NCI-H2081 (cell line): Measurements from ENCODE around the gene CABP7.
A peak's percentile ranks its signal among the peaks of the same experiment; 100 is the strongest.

Experiments used
- DNase-seq, 2 experiments: peaks; one replicate each; lab custom pipeline; 2025; lab: John Stamatoyannopoulos, UW

The CABP7 gene

DNA sequence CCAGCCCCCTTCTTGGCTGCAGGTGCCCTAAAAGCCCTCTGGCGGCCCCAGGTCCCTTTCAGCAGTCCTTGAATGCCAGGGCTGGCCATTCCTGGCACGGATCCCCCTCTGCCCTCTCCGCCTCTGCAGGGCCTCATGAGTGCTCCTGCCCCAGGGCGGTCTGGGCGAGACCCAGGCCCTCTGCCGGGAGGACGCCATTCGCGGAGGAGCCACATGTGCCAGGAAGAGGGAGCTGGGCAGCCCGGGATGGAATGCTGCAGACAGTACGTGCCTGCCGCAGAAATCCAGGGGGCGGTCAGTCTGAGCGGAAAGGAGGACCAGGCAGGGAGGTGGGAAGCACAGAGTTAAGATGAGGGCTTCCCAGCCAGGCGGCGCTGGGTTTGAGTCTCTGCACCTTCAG is 2.8 kb downstream of the CABP7 start:
- DNase-seq, result no peak

DNA sequence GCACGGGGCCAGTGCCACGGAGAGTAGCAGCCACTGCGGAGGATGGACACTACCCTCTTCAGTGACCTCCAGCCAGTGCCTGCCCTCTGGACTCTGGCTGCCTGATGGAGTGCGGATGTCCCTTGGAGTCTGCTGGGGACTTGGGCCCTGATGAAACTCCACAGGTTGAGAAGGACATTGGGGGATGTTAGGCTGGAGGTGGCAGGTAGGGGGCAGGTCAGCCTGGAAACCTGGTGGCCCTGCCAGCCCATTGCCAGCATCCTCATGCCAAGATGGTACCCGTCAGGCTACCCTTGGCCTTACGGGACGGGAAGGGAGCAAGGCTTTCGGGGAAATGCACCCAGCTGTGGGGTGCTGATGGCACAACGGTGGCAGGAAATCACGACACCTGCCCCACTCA is 4.0 kb downstream of the CABP7 start:
- no peak for DNase-seq

DNA sequence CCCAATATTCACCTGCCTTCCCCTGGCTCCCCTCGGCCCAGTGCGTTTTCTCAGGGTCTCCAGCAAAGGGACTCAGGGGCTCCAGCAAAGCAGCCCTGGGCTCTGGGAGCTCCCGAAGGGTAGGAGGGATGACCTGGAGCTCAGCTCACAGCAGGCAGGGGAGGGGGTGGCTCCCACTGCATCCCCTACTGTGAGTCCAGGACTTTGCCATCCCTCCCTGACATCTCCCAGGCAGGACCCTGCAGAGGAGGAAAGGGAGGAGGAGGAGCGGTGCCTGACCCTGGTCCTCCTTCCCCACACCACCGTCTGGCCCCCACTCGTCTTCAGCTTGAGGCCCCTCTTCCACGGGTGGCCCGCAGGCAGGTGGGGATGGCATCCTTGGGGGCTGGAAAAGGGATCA is 5.0 kb downstream of the CABP7 start:
- DNase-seq, result no peak

- DNase-seq, result no peak
Measured at GRCh38 chr22:29726106-29726505, 6.3 kb downstream of the CABP7 start.

- DNase-seq, result no peak
Measured at GRCh38 chr22:29726512-29727130, 6.8 kb downstream of the CABP7 start.

GRCh38 chr22:29727131-29727523 is 7.3 kb downstream of the CABP7 start:
- DNase-seq, result no peak

DNA sequence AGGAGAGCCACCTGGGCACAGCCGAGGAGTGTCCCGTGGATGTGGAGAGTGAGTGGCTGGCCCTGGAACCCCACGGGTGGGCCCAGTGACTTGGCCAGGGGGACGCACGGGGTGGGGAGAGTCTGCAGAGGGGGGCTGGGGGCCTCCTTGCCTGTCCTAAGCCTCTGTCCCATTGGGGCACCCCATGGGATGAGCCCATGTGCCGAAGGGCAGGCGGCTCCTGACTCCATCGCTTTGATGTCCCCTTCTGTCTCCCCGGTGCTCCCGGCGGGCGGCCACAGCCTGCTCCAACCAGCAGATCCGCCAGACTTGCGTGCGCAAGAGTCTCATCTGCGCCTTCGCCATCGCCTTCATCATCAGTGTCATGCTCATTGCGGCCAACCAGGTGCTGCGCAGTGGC is 9.4 kb downstream of the CABP7 start:
- DNase-seq, result no peak

DNA sequence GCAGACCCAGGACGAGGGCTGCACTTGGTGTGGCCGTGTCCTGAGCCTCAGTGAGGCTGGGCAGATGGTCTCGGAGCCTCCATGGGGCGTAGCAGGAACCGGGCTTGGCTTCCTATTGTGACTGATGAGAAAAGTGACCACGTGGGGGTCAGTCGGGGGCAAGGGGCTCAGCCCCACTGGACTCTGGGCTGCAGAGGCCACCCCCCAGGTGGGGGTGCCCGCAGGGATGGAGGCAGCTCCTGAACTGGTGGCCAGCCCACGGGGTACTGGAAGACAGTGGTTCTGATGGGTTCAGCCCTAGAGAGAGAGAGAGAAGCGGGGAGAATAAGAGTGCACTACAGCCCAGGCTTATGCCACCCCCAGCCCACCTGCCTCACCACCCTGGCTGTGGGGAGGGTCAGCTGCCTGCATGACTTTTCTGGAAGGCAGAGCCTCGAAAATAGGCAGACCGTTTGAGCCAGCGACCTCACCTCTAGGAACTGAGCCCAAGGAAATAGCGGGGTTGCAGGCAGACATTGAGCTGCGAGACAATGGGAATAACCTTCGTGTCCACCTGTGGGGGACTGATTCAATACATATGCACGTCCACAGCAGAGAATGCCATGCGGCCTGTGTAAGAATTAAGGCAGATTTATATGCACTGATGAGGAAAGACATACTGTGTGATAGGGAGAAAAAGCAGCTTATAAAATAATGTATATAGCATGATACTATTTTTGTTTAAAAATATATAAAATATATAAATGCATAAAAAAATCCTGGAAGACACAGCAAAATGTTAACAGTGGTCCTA is 11.5 kb downstream of the CABP7 start:
- DNase-seq, result no peak

DNA sequence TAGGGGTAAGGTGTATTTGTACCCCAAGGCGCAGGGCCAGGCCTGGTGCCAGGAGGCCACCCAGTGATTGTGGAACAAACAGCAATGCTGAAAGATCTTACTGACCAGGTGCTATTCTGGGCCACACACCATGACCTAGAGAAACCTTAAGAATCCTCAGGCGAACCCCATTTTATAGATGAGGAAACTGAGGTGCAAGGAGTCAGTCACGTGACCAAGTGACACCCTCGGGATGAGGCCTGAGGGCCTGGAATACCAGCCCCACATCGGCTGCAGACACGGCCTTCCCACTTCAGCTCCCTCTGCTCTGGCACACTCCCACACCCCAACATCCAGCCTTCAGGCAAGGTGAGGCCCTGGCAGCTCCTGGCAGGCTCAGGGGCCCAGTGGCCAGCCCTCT is 13.1 kb downstream of the CABP7 start:
- DNase-seq, result no peak

DNA sequence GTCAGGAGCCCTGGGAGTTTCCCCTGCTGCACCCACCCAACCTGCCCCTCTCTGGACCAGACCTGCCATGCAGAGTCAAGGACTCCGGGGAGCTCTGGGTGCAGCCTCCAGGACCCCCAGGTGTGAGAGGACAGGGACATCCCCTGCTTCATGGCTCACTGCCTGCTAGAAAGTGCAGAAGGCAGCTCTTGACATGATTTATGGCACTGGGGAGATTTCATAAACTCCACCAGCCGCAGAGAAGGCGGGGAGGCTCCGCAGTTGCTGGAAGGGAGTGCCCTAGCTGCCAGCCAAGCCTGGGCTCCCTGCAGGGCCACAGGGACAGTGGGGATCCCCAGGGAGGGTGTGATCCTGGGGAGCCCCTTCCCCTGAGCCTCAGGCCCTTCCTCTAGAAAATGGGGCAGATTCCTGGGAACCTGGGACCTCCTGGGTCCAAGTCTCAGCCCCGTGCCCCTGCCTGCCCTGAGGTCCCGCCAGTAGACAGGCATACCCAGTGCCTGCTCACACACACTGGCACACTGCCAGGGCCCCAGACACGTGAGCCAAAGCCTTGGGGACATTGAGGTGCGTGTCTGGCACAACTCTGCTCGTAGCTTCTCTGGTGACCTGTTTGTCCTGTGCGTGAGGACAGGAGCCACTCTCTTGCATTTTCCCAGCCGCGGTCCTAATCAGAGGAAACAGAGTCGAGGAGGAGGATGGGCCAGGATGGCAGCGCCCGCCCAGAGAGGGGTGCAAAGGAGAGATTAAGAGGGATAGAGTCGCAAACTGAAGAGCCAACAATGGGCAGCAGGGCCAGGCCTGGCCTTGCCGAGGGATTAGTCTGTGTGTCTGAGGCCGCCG is 13.8 kb downstream of the CABP7 start:
- peak in 1 of 2 experiments; percentile 68 for DNase-seq

DNA sequence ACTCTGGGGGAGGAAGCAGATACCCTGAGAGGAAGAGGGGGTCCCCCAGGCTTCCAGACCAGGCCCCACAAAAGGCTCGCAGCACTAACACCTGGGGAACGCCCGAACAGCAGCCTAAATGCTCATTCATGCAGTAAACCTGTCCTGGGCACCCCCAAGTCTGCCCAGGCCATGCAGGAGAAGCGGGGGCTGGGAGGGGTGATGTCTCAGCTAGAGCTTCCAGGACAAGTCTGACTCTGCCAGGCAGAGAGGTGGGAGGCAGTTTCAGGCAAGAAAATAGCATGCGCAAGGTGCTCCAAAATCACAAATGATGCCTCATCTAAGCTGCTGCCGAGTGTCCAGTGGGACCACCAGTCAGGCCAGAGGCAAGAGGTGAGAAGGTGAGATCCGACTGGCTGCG is 14.6 kb downstream of the CABP7 start:
- DNase-seq, result no peak

GRCh38 chr22:29734838-29735237 is 15.0 kb downstream of the CABP7 start:
- DNase-seq, result no peak

- DNase-seq, result no peak
Measured at GRCh38 chr22:29735416-29735815, 15.6 kb downstream of the CABP7 start.

GRCh38 chr22:29737251-29738117 is 17.7 kb downstream of the CABP7 start:
- no peak for DNase-seq

- DNase-seq, result no peak
Measured at GRCh38 chr22:29738118-29738815, 18.5 kb downstream of the CABP7 start.

- no peak for DNase-seq
Measured at GRCh38 chr22:29739346-29739875, 19.6 kb downstream of the CABP7 start.

DNA sequence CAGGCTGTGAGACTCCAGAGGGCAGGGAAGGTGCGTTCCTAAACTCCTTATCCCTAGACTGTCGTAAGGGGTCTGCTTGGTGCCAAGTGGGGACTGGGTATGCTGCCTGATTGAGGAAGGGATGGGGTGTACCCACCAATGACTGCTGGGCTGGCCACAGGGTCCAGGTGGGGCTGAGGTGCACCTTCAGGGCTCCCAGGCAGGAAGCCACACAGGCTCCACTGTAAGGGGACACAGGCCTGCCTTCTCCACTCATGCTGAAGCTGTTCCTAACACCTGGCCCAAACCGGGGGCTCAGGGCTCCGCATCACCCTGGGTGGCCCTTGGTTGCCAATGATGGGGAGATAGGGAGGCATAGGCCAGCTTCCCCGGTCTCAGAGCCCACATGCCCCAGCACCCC is 20.4 kb downstream of the CABP7 start:
- no peak for DNase-seq

DNA sequence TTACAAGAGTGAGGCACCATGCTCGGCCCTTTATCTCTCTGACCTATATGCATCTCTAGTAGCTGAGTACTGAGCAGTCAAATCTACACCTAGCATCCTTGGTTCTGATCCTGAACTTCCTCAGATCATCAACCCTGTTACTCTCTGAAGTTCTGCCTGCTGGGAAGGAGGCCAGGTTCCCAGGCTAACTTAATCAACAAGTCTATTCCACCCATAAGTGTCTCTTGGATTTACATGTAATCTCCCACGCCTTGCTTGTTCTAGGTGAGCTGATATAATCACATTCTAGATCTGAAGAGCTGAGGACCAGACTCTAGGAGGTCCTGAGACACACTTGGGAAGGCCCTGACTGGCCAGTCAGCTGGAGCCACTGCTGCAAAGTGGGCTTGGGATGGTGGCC is 22.1 kb downstream of the CABP7 start:
- DNase-seq, result no peak

DNA sequence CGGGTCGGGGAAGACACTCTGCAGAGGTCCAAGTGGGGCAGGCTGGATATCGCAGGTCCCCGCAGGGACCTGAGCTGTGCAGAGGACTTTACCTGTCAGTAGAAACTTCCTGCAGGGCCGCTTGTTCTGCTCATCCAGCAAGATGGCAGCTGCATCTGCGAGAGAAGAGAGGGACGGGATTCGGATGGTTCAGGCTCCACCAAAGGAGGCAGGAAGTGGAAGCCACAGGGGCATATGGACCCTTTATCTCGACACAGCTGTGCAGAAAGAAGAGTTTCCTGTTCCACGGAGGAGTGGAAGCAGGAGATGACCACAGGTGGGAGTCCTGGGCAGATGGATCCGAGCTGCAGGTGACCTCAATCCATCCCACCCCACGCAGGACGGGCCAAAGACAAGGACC is 22.5 kb downstream of the CABP7 start:
- DNase-seq, result no peak

DNA sequence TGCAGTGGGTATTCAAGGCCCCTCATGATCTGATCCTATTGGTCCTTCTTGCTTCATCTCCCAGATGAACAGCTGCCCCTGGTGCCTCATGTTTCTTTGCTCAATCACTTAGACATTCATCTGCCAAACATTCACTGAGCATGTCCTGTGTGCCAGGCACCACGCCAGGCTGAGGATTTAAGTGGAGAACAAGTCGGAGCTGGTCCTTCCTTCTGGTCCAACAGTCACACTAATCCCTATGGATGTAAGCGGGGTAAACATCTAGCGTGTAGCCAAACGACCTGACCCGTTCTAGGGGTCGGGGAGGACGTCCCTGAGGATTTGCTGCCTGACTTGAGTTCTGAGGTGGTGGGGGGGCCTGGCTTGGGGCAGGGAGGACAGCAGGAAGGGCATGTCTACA is 25.1 kb downstream of the CABP7 start:
- peak in 1 of 2 experiments; percentile 26 for DNase-seq

- no peak for DNase-seq
Measured at GRCh38 chr22:29747832-29748231, 28.0 kb downstream of the CABP7 start.
